ENCODE results near the gene ARHGAP22. TPM values are rescaled to one million over a fixed set of nuclear protein-coding genes. Genes with fewer than 3 reads are reported as not detected.

ARHGAP22 gene
- total RNA-seq, 4 donors from 2014 or later: 3.2 to 24.0 (median 9.9) TPM

DNA sequence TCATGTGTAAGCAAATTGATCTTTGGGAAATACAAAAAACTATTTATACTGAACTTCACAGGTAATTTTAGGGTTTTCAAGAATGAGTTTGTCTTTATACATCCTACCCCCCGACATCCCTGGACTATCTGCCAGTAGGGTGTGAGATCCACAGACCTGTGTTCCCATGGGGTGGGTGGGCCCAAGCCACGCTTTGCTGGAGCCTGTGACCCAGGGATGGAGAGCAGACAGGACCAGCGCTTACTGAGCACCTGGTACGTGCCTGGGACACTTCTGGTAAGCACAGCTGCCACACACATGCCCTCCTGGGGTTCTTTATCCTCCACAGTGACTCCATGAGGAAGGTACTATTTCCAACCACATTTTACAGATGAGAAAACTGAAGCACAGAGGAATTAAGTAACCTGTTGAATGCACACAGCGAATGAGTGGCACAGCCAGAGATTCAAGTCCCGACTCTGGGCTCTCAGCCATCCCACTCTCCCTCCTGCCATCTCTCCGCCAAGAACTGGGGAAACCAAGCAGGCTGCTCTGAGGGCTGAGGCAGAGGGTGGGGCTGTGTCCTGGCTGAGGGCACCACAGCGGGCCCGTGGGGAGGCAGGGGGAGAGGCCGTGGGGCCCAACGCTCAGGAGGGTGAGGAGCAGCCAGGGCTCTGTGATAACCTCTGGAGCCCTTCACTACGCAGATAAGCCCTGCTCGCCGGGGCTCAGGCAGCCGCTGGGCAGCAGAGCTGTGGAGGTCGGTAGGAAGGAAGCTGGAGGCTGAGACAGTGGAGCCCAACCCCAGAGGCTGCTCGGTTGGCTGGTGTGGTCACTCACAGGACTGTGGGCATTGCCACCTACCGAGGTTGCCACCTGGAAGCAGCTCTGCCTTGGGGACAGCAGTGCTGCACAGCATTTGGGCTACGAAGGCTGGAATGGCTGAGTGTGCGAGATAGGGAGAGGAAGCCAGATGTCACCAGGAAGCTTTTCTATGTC is 124.2 kb downstream of the ARHGAP22 start:
- DNase-seq (ENCODE audit: low spot score): no peak

DNA sequence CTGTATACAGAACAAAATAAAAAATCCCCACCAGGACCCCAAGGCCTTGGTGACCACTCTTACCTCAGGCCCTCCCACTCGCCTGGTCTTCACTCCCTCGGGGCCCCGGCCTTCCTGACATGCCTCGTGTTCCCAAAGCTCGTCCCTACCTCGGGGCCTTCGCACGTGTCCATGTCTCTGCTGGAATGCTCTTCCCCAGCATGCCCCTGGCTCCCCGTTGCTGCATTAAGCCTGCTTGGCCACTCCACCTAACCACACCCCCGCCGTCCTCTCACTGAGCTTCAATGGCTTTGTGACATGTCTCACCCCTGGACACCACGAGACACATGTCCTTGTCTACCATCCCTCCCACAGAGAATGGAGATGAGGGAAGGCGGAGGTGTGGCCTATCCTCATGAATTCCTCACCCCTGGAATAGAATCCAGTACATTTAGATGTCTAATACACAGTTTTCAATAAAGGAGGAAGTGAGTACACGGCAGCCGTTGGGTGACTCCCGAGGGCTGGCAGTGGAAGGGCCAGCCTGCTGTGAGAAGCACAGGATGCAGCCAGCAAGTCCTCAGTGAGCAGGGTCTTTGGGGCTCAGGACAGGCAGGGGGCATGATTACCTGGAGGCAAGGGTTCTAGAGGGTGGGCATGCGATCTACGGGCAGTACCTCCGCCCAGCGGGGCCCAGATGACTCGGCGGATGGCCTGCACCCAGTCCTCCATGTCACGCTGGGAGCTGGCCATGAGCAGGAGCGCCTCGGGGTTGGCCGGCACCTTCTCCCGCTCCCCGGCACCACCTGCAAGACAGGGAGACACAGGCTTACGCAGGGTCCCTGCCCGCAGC is 125.7 kb downstream of the ARHGAP22 start:
- no peak for DNase-seq (ENCODE audit: low spot score)
- TF ChIP-seq, protein P1, sequence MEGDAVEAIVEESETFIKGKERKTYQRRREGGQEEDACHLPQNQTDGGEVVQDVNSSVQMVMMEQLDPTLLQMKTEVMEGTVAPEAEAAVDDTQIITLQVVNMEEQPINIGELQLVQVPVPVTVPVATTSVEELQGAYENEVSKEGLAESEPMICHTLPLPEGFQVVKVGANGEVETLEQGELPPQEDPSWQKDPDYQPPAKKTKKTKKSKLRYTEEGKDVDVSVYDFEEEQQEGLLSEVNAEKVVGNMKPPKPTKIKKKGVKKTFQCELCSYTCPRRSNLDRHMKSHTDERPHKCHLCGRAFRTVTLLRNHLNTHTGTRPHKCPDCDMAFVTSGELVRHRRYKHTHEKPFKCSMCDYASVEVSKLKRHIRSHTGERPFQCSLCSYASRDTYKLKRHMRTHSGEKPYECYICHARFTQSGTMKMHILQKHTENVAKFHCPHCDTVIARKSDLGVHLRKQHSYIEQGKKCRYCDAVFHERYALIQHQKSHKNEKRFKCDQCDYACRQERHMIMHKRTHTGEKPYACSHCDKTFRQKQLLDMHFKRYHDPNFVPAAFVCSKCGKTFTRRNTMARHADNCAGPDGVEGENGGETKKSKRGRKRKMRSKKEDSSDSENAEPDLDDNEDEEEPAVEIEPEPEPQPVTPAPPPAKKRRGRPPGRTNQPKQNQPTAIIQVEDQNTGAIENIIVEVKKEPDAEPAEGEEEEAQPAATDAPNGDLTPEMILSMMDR (IDR thresholded peaks at IDR 0.05): no peak
- no peak for ATAC-seq (ENCODE audit: low FRiP score)

More for the DNA sequence above, 124.2 kb downstream of the ARHGAP22 start:
- TF ChIP-seq, protein P1 (IDR thresholded peaks at IDR 0.05): no peak
- ATAC-seq (ENCODE audit: low FRiP score): no peak

DNA sequence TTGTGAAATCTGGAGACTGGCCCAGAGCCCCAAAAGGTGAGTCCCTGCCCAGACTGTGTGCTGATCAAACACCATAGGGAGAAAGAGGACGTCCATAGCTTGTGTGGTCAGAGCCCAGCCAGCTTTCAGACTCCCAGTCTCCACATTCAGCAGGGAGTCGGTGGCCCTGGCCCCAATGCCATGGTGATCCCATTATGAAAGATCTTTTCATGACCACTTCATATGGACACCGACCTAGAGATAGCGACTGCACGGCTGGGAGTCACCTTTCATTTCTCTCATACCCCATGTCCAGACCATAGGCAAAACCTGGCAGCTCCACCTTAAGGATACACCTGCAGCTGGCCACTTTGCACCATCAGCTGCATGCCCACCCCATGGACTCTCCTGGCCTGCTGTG is 126.4 kb downstream of the ARHGAP22 start:
- ATAC-seq (ENCODE audit: low FRiP score): no peak
- TF ChIP-seq, protein P1 (IDR thresholded peaks at IDR 0.05): no peak
- no peak for DNase-seq (ENCODE audit: low spot score)

DNA sequence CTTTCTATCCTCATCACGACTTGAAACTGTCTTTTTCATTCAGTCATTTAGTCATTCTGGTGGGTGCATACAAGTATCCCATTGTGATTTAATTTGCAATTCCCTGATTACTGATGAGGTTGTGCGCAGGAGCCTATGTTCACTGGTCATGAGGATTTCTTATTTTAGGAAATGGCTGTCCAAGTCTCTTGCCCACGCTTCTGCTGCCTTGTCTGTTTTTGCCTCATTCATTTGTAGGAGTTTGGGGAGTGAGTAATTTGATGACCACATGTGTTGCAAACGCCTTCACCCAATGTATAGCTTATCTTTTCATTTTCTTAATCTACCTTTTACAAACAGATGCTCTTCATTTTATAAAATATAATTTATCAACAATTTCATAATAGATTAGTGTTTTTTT is 127.3 kb downstream of the ARHGAP22 start:
- TF ChIP-seq, protein P1 (IDR thresholded peaks at IDR 0.05): no peak
- no peak for DNase-seq (ENCODE audit: low spot score)
- no peak for ATAC-seq (ENCODE audit: low FRiP score)

DNA sequence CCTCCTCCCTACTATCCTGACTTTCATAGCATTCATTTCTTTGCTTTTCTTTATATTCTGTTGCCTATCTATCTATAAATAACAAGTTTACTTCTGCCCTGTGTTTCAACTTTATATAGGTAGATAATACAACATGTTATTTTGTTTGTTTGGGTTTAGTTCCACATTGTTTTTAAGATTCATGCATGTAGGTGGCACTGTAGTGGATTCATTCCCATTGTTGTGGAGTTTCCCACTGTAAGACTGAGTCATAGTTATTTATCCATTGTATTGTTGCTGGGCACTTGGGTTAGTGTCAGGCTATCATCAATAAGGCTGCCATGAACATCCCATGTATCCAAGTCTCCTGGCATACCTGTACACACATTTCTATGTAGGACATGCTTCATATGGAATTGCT is 127.7 kb downstream of the ARHGAP22 start:
- TF ChIP-seq, protein P1 (IDR thresholded peaks at IDR 0.05): no peak
- ATAC-seq (ENCODE audit: low FRiP score): no peak
- no peak for DNase-seq (ENCODE audit: low spot score)

DNA sequence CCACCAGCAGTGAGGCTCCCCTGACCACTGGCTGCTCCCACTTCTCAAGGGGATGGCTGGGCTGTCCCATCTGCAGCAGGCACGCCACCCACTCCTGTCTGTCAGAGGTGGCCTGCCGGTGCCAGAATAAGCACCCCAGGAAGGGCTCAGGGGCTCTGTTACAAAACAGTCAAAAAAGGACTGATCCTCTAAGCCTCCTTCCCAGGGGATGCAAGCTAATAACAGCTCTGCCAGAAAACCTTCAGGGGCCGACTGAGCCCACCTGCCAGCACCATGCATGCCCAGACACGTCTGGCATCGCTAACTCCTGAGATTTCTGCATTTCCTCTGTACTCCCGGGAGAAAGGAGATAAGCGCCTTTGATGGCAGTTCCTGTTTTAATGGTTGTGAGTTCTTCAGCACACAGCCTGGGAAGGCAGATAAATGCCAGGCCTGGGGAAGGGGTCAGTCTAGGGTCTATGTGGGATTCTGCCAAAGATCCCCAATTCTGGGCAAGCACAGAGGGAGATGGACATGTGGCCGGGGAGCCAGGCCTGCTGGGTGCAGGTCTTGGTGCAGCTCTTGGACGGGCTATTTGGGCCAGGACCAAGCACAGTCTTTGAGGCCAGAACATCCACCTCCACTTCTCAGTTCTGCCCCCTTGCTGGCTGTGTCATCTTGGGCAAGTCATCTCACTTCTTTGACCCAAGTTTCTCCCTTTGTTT is 128.4 kb downstream of the ARHGAP22 start:
- ATAC-seq (ENCODE audit: low FRiP score): no peak
- no peak for DNase-seq (ENCODE audit: low spot score)
- TF ChIP-seq, protein P1 (IDR thresholded peaks at IDR 0.05): no peak

Measured in omental fat pad (tissue), 4 donors.